ENCODE results near the gene ASTN1.

- no peak for TF ChIP-seq POLR2A (IDR thresholded peaks at IDR 0.05)
- TF ChIP-seq CTCF (IDR thresholded peaks at IDR 0.05) = no peak
Measured at GRCh38 chr1:177001556-177001955, 163.0 kb downstream of the ASTN1 start.
